ENCODE measurements around the gene ADI1.

Gene ADI1

DNA sequence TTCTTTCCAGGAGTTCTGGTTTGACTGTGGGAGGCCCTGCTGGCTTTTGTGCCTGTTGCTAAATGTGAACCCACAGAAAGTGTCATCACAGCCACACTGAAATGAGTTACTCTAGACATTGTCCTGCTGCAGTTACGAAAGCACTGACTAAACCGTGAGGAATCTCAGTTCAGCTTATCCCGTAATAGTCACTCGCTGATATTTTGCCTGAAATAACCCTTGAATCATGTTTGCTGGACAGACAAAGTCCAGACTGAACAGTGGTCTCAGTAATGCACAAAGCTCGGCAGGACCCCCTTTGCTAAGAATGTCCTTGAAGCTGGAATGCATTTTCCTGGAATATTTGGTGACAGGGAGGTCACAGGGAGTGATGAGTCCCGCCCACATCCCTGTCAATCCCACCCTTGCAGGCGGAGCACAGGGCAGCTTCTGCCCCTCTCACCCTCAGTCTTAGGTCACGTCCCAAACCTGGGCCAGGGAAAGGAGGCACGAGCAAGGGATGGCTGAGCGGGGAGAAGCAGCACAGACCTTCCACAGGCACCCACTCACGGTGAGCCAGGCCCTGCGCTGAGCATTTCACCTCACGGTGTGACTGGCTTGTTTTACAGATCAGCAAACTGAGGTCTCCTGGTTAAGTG, 53.4 kb downstream of the ADI1 start:
- H3K4me1 ChIP-seq (ENCODE audit: insufficient read depth, poor library complexity, severe bottlenecking): peaks cover 28% of the 10 kb centered on the region
- H3K27ac ChIP-seq (ENCODE audit: poor library complexity, severe bottlenecking): peak overlapping the region; percentile 70
- no peaks in the 10 kb centered on the region for H3K9me3 ChIP-seq (ENCODE audit: severe bottlenecking)
- no peaks in the 10 kb centered on the region for H3K27me3 ChIP-seq (ENCODE audit: insufficient read depth, poor library complexity, severe bottlenecking)
- peaks cover 21% of the 10 kb centered on the region for H3K36me3 ChIP-seq (ENCODE audit: low read depth)
- TF ChIP-seq, protein P1, sequence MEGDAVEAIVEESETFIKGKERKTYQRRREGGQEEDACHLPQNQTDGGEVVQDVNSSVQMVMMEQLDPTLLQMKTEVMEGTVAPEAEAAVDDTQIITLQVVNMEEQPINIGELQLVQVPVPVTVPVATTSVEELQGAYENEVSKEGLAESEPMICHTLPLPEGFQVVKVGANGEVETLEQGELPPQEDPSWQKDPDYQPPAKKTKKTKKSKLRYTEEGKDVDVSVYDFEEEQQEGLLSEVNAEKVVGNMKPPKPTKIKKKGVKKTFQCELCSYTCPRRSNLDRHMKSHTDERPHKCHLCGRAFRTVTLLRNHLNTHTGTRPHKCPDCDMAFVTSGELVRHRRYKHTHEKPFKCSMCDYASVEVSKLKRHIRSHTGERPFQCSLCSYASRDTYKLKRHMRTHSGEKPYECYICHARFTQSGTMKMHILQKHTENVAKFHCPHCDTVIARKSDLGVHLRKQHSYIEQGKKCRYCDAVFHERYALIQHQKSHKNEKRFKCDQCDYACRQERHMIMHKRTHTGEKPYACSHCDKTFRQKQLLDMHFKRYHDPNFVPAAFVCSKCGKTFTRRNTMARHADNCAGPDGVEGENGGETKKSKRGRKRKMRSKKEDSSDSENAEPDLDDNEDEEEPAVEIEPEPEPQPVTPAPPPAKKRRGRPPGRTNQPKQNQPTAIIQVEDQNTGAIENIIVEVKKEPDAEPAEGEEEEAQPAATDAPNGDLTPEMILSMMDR (IDR thresholded peaks at IDR 0.05; ENCODE audit: poor library complexity, severe bottlenecking): no peak
- DNase-seq (ENCODE audit: low spot score) (peak; percentile 34), ATAC-seq (ENCODE audit: low read depth) (peak; percentile 79)
- H3K4me3 ChIP-seq (ENCODE audit: severe bottlenecking): no peak overlapping the region

DNA sequence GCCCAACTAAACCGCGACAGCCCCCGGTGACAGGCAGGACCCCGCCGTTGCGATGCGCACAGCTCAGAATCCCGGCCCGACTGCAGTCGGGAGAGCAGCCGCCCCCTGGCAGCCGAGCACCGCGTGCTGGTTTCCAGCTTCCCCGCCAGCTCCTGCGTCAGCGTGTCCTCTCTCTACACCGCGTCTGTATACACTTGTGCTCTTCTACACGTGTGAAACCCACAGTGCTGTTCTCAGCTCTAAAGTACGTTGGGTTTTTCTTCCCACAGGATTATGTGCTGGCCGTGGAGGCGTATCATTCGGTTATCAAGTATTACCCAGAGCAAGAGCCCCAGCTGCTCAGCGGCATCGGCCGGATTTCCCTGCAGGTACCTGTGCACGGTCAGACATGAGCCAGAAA, 54.0 kb downstream of the ADI1 start:
- Histone ChIP-seq H3K27ac (ENCODE audit: poor library complexity, severe bottlenecking) (peak overlapping the region; percentile 70), H3K9me3 (ENCODE audit: severe bottlenecking) (no peaks in the 10 kb centered on the region), H3K36me3 (ENCODE audit: low read depth) (peaks cover 21% of the 10 kb centered on the region; the same call in 1 of the 2 replicates), H3K27me3 (ENCODE audit: insufficient read depth, poor library complexity, severe bottlenecking) (no peaks in the 10 kb centered on the region), H3K4me3 (ENCODE audit: severe bottlenecking) (no peak overlapping the region), H3K4me1 (ENCODE audit: insufficient read depth, poor library complexity, severe bottlenecking) (peaks cover 22% of the 10 kb centered on the region)
- TF ChIP-seq, protein P1 (IDR thresholded peaks at IDR 0.05; ENCODE audit: poor library complexity, severe bottlenecking): no peak
- no peak for ATAC-seq (ENCODE audit: low read depth)
- DNase-seq (ENCODE audit: low spot score): peak; percentile 44

DNA sequence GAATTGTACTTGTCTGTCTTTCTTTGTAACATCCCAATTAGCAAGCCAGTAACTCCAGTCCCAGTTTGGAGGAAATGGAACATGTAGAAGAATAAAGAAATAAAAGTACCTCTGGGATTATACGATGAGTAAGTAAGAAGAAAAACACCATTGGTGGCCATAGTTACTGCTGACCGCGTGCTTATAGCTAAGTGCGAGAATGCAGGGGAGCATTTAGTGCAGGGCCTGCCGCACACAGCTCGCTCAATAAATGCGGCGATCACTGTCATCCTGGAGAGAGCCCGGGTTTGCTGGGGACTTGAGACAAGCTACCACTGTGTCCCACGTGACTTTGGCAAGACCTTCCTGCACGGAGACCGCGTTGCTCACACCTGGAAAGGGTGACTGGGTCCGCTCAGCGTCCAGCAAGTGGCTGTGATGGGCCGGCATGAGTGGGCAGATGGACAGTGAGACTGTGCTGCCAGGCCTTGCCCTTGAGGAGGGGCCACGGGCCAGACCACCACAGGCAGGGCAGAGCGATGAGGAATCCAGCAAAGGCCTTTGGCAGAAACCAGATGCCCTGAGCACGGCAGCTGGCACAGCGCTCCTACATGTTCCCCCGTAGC, 54.8 kb downstream of the ADI1 start:
- Histone ChIP-seq H3K36me3 (ENCODE audit: low read depth) (peaks cover 21% of the 10 kb centered on the region; the same call in 1 of the 2 replicates), H3K27me3 (ENCODE audit: insufficient read depth, poor library complexity, severe bottlenecking) (no peaks in the 10 kb centered on the region), H3K9me3 (ENCODE audit: severe bottlenecking) (no peaks in the 10 kb centered on the region), H3K4me3 (ENCODE audit: severe bottlenecking) (no peak overlapping the region), H3K27ac (ENCODE audit: poor library complexity, severe bottlenecking) (no peak overlapping the region), H3K4me1 (ENCODE audit: insufficient read depth, poor library complexity, severe bottlenecking) (peaks cover 14% of the 10 kb centered on the region)
- DNase-seq (ENCODE audit: low spot score) (peak; percentile 51), ATAC-seq (ENCODE audit: low read depth) (no peak)
- TF ChIP-seq, protein P1 (IDR thresholded peaks at IDR 0.05; ENCODE audit: poor library complexity, severe bottlenecking): no peak

DNA sequence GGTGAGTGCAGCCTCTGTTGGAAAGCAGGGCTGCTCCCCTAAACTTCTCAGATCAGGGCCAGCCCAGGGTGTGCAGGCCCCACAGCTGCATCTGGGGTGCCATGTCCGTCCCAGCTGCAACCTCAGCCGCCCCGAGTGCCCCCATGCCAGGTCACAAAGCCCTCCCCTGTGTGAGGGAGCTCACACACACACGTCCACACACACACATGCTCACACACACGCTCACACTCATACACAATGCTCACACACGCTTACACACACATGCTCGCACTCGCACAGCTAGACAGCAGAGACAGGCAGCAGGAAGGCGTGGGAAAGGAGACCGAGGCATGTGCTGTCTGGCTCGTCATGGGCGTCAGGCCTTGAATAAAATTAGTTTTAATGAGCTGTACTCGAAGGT, 55.4 kb downstream of the ADI1 start:
- ATAC-seq (ENCODE audit: low read depth) (no peak), DNase-seq (ENCODE audit: low spot score) (peak; percentile 11)
- peaks cover 21% of the 10 kb centered on the region; the same call in 1 of the 2 replicates for H3K36me3 ChIP-seq (ENCODE audit: low read depth)
- no peak overlapping the region for H3K27ac ChIP-seq (ENCODE audit: poor library complexity, severe bottlenecking)
- TF ChIP-seq, protein P1 (IDR thresholded peaks at IDR 0.05; ENCODE audit: poor library complexity, severe bottlenecking): no peak
- H3K9me3 ChIP-seq (ENCODE audit: severe bottlenecking): no peaks in the 10 kb centered on the region
- peaks cover 11% of the 10 kb centered on the region for H3K4me1 ChIP-seq (ENCODE audit: insufficient read depth, poor library complexity, severe bottlenecking)
- no peak overlapping the region for H3K4me3 ChIP-seq (ENCODE audit: severe bottlenecking)
- no peaks in the 10 kb centered on the region for H3K27me3 ChIP-seq (ENCODE audit: insufficient read depth, poor library complexity, severe bottlenecking)

Data from RWPE2 (cell line).